ENCODE data around the gene MYH14. TPM values are rescaled to one million over a fixed set of nuclear protein-coding genes. Genes with fewer than 3 reads are reported as not detected.

Gene MYH14
- total and polyA plus RNA-seq, 10 of the 15 experiments (the other 5 are each of a cell fraction or from before 2014, with no cell fraction given) = 0.06 to 0.69 (median 0.15) TPM; not detected in 4

DNA sequence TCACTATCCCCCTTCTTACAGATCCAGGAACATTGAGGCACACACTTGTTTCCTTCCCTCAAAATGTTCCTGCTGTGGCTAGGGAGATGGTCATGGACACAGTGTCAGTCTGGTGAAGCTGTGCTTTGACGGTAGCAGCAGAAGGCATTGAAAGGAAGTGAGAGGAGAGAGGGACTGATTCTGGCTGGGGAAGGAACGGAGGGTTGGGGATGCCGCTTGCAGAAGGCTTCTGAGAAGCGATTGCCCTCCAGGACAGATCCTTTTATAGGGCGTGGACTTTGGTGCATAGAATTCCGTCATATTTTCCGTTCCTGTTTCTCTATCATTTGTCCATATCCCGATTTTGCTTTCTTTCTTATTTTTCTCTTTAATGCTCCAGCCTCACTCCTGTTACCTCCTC is 14.1 kb upstream of the MYH14 start (continued):
- TF ChIP-seq, protein P1, sequence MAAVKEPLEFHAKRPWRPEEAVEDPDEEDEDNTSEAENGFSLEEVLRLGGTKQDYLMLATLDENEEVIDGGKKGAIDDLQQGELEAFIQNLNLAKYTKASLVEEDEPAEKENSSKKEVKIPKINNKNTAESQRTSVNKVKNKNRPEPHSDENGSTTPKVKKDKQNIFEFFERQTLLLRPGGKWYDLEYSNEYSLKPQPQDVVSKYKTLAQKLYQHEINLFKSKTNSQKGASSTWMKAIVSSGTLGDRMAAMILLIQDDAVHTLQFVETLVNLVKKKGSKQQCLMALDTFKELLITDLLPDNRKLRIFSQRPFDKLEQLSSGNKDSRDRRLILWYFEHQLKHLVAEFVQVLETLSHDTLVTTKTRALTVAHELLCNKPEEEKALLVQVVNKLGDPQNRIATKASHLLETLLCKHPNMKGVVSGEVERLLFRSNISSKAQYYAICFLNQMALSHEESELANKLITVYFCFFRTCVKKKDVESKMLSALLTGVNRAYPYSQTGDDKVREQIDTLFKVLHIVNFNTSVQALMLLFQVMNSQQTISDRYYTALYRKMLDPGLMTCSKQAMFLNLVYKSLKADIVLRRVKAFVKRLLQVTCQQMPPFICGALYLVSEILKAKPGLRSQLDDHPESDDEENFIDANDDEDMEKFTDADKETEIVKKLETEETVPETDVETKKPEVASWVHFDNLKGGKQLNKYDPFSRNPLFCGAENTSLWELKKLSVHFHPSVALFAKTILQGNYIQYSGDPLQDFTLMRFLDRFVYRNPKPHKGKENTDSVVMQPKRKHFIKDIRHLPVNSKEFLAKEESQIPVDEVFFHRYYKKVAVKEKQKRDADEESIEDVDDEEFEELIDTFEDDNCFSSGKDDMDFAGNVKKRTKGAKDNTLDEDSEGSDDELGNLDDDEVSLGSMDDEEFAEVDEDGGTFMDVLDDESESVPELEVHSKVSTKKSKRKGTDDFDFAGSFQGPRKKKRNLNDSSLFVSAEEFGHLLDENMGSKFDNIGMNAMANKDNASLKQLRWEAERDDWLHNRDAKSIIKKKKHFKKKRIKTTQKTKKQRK (IDR thresholded peaks at IDR 0.05; ENCODE audit: low read depth, low read length) = no peak
- TF ChIP-seq, protein P2, sequence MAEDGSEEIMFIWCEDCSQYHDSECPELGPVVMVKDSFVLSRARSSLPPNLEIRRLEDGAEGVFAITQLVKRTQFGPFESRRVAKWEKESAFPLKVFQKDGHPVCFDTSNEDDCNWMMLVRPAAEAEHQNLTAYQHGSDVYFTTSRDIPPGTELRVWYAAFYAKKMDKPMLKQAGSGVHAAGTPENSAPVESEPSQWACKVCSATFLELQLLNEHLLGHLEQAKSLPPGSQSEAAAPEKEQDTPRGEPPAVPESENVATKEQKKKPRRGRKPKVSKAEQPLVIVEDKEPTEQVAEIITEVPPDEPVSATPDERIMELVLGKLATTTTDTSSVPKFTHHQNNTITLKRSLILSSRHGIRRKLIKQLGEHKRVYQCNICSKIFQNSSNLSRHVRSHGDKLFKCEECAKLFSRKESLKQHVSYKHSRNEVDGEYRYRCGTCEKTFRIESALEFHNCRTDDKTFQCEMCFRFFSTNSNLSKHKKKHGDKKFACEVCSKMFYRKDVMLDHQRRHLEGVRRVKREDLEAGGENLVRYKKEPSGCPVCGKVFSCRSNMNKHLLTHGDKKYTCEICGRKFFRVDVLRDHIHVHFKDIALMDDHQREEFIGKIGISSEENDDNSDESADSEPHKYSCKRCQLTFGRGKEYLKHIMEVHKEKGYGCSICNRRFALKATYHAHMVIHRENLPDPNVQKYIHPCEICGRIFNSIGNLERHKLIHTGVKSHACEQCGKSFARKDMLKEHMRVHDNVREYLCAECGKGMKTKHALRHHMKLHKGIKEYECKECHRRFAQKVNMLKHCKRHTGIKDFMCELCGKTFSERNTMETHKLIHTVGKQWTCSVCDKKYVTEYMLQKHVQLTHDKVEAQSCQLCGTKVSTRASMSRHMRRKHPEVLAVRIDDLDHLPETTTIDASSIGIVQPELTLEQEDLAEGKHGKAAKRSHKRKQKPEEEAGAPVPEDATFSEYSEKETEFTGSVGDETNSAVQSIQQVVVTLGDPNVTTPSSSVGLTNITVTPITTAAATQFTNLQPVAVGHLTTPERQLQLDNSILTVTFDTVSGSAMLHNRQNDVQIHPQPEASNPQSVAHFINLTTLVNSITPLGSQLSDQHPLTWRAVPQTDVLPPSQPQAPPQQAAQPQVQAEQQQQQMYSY (CRISPR knock-in tag; IDR thresholded peaks at IDR 0.05) = no peak

DNA sequence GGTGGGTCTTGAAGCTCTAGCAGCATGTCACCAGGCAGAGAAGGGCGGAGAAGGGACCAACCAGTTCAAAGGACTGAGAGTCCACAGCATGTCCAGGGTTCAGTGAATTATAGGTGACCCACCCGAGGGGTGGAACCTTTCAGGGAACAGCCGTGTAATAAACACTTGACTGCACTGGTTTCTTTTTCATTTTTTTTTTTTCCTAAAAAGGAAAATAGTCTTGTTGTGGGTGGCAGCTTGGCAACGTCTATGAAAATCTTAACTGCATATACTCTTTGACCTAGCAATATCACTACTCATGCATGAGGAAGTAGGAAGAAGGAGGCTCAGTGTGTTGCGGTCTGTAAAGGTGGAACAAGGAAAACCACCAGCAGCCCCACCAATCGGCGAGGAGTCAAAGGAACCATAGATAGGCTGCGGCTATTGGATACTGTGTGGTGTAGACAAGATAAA is 13.0 kb upstream of the MYH14 start:
- ChIA-PET SMC1A (ENCODE audit: uncharacterized antibody, unreplicated experiment) (interaction anchor here (1.3 kb wide), 1 partner anchor 8 kb away, joined by 3 read pairs; no protein-coding TSS in a partner anchor), POLR2A (interaction anchor here (0.6 to 0.8 kb wide), 2 partner anchors 8 to 262 kb away, joined by 3 to 4 read pairs; partner anchors contain the start of gene ATF5), CTCF (interaction anchor here (0.6 to 1.3 kb wide), 5 partner anchors 9 to 1733 kb away, joined by 3 to 4 read pairs (median 3); no protein-coding TSS in a partner anchor), RAD21 (ENCODE audit: unreplicated experiment) (interaction anchor here (2.1 to 2.3 kb wide), 2 partner anchors 9 to 12 kb away, joined by 5 to 8 read pairs; no protein-coding TSS in a partner anchor)
- Histone ChIP-seq H3K4me1 (ENCODE audit: control insufficient read depth, insufficient read depth, low read length) (no peaks in the 10 kb centered on the region), H3K4me2 (ENCODE audit: control insufficient read depth, insufficient read depth) (no peak overlapping the region; the same call in 1 of the 2 replicates), H3K27ac (ENCODE audit: control insufficient read depth, insufficient read depth) (no peak overlapping the region; the same call in 1 of the 2 replicates), H2AFZ (ENCODE audit: control insufficient read depth, low read depth, low read length) (no peak overlapping the region), H3K9me3 (replicated peaks; ENCODE audit: control insufficient read depth, insufficient read depth, low read length) (no peaks in the 10 kb centered on the region; the same call in 2 of the 3 replicates), H3K36me3 (ENCODE audit: control insufficient read depth in 2 of 2, insufficient read depth in 2 of 2, low read length in 1 of 2) (no peaks in the 10 kb centered on the region), H4K20me1 (ENCODE audit: control insufficient read depth, insufficient read depth) (no peaks in the 10 kb centered on the region), H3K4me3 (no peak overlapping the region), H3K79me2 (ENCODE audit: control insufficient read depth, insufficient read depth, low read length) (no peaks in the 10 kb centered on the region), H3K9ac (ENCODE audit: control insufficient read depth, insufficient read depth, low read length) (no peak overlapping the region), H3K27me3 (replicated peaks in 1 of 2; ENCODE audit: control insufficient read depth in 2 of 2, insufficient read depth in 2 of 2, low read length in 1 of 2) (no peaks in the 10 kb centered on the region)
- DNase-seq (ENCODE audit: low read depth, low spot score) (peak; percentile 37), ATAC-seq (peak; percentile 91), FAIRE-seq (no peak)
- WGBS (ENCODE audit: insufficient coverage, insufficient replicate concordance, low lambda C conversion rate, missing lambda C conversion rate) = 4% methylated on average over 8 of the region's 8 CpGs
- no TSS peak for BruUV-seq (replicated peaks)
- intact Hi-C loops (cut with micrococcal nuclease; ENCODE audit: unreplicated experiment) = no loop called here
- in situ Hi-C loops (cut with MboI) = no loop called here
- TF ChIP-seq NFYB (IDR thresholded peaks at IDR 0.05; ENCODE audit: insufficient read depth, low read depth, low read length) (0 out of 2 replicates have a peak, but pooled peaks have one; percentile 20), KLF5 (IDR thresholded peaks at IDR 0.05; ENCODE audit: partially characterized antibody) (no peak), ZNF384 (IDR thresholded peaks at IDR 0.05; ENCODE audit: borderline replicate concordance, low read depth, low read length) (peak; percentile 56; the same call in 1 of the 2 replicates), IKZF1 (conservative IDR thresholded peaks at IDR 0.05) (peak; percentile 77), BACH1 (IDR thresholded peaks at IDR 0.05; ENCODE audit: borderline replicate concordance) (no peak), EP300 (IDR thresholded peaks at IDR 0.05; ENCODE audit: borderline replicate concordance in 1 of 2, control insufficient read depth in 1 of 2, low read depth in 2 of 2, low read length in 2 of 2) (0 out of 4 replicates have a peak, but pooled peaks of 1 of the 2 experiments have one; percentile 12), NR2F1 (conservative IDR thresholded peaks at IDR 0.05) (peak; percentile 49; the same call in 1 of the 2 replicates), SPI1 (IDR thresholded peaks at IDR 0.05; ENCODE audit: borderline replicate concordance, insufficient read depth, low read depth, low read length) (peak; percentile 70; the same call in 1 of the 2 replicates)
- TF ChIP-seq, protein P3, sequence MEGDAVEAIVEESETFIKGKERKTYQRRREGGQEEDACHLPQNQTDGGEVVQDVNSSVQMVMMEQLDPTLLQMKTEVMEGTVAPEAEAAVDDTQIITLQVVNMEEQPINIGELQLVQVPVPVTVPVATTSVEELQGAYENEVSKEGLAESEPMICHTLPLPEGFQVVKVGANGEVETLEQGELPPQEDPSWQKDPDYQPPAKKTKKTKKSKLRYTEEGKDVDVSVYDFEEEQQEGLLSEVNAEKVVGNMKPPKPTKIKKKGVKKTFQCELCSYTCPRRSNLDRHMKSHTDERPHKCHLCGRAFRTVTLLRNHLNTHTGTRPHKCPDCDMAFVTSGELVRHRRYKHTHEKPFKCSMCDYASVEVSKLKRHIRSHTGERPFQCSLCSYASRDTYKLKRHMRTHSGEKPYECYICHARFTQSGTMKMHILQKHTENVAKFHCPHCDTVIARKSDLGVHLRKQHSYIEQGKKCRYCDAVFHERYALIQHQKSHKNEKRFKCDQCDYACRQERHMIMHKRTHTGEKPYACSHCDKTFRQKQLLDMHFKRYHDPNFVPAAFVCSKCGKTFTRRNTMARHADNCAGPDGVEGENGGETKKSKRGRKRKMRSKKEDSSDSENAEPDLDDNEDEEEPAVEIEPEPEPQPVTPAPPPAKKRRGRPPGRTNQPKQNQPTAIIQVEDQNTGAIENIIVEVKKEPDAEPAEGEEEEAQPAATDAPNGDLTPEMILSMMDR (IDR thresholded peaks at IDR 0.05 in 2 of 3, conservative IDR thresholded peaks at IDR 0.05 in 1 of 3; ENCODE audit: control insufficient read depth in 2 of 3, extremely low read depth in 1 of 3, insufficient read depth in 1 of 3, low read depth in 3 of 3, low read length in 3 of 3) = no peak

Data from GM12878 (cell line).